ENCODE results near the gene TMEM79. TPM values are rescaled to one million over a fixed set of nuclear protein-coding genes. Genes with fewer than 3 reads are reported as not detected.

The TMEM79 gene
- total and polyA plus RNA-seq, 10 donors, result 2.6 to 6.8 (median 4.5) TPM

- H3K27ac ChIP-seq, result peak overlapping the region; percentile 22 to 90 (median 86)
- intact Hi-C loops (cut with DNase I; ENCODE audit: low total_unique reads), result no loop called here
- H3K4me1 ChIP-seq, result peaks cover 14 to 40% (median 29%) of the 10 kb centered on the region in 6 donors
- no peaks in the 10 kb centered on the region for H3K9me3 ChIP-seq
- H3K27me3 ChIP-seq (replicated peaks in 1 of 7), result no peaks in the 10 kb centered on the region
- DNase-seq, result no peak
- H3K36me3 ChIP-seq, result peaks cover 0 to 32% (median 24%) of the 10 kb centered on the region in 6 donors
- TF ChIP-seq POLR2AphosphoS5 (IDR thresholded peaks at IDR 0.05) (no peak), POLR2A (IDR thresholded peaks at IDR 0.05) (peak in 1 of 3 donors; percentile 40)
- peak overlapping the region; percentile 57 to 95 (median 88) for H3K4me3 ChIP-seq
- WGBS, 5 donors, result 0 to 1% (median 0%) methylated on average over 14 of the region's 14 CpGs
These were observed 53.7 kb downstream of the TMEM79 start for GRCh38 chr1:156337888-156338179.

DNA sequence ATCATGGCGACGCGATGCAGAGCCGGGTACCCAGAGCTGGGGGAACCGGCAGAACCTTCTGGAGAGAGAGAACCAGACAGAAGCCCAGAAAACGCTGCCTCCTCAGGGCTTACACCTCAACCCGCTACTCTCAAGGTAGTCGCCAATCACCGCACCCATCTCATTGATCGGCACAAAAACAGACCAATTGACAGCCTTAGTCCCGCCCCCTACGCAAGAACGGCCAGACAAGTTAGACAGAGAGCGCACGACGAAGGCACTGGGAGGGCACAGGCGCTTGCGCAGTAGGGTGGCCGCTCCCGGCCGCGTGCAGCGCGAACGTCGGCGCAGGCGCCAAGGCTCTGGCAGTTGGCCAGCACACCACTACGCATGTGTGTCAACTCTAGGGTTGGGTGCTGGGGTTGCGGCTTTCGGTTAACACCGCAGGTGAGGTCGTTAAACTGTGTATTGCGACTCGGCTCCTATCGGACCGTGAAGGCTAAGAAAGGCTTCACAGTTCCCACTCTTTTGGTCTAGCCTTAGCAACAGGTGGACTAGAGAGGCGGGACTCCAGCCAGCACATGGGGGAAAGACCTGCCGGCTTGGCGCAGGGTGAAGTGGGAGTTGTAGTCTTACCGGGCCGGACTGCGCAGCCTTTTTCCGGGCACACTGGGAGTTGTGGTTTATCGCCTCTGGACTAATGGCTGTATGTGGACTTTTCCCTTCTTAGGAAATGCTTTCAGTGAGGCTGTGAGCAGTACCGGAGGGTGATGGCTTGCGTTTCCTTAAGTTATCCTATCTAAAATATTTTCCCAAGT is 54.3 kb downstream of the TMEM79 start, which contains the start of the genes CCT3 and TSACC:
Gene CCT3, minus strand, starts transcription at position 113 of the 797 bp plus-strand sequence. Its CDS starts 108 bp downstream, at position 5.
Gene TSACC, plus strand, starts transcription at position 347 of the 797 bp plus-strand sequence. CDS start 1,232 bp downstream, outside the sequence.
- 0 to 1% (median 1%) methylated on average over 42 to 47 of the region's 47 CpGs for WGBS, 5 donors
- peak within 1 kb of the TSS; percentile 82 to 90 (median 86) for H3K27ac ChIP-seq

More for the DNA sequence above, 54.3 kb downstream of the TMEM79 start, which contains the start of the genes CCT3 and TSACC:
- peak; percentile 87 to 98 (median 92) for TF ChIP-seq POLR2AphosphoS5 (IDR thresholded peaks at IDR 0.05)
- TF ChIP-seq, protein P1, sequence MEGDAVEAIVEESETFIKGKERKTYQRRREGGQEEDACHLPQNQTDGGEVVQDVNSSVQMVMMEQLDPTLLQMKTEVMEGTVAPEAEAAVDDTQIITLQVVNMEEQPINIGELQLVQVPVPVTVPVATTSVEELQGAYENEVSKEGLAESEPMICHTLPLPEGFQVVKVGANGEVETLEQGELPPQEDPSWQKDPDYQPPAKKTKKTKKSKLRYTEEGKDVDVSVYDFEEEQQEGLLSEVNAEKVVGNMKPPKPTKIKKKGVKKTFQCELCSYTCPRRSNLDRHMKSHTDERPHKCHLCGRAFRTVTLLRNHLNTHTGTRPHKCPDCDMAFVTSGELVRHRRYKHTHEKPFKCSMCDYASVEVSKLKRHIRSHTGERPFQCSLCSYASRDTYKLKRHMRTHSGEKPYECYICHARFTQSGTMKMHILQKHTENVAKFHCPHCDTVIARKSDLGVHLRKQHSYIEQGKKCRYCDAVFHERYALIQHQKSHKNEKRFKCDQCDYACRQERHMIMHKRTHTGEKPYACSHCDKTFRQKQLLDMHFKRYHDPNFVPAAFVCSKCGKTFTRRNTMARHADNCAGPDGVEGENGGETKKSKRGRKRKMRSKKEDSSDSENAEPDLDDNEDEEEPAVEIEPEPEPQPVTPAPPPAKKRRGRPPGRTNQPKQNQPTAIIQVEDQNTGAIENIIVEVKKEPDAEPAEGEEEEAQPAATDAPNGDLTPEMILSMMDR (IDR thresholded peaks at IDR 0.05 in 8 of 11, conservative IDR thresholded peaks at IDR 0.05 in 3 of 11), result peak in 2 of 11 experiments; percentile 22 to 39
- peak in 1 of 3 donors; percentile 73 for TF ChIP-seq POLR2A (IDR thresholded peaks at IDR 0.05)
- Histone ChIP-seq H3K4me3 (peak within 1 kb of the TSS; percentile 57 to 95 (median 88)), H3K4me1 (peaks cover 14 to 40% (median 29%) of the 10 kb centered on the region in 6 donors), H3K36me3 (peaks cover 0 to 27% (median 19%) of the 10 kb centered on the region in 6 donors), H3K9me3 (no peaks in the 10 kb centered on the region), H3K27me3 (replicated peaks in 1 of 7) (no peaks in the 10 kb centered on the region)
- intact Hi-C loops (cut with DNase I; ENCODE audit: low total_unique reads), result no loop called here
- peak; percentile 99 for DNase-seq

Other genes starting within 250 kb of the TMEM79 start
- 10 to 100 TPM; 15.7 to 26.4 (median 21.2) TPM for gene UBQLN4, start 230.5 kb upstream of the TMEM79 start, total RNA-seq
- 10 to 100 TPM; 11.2 to 18.0 (median 12.2) TPM for gene UBQLN4, start 230.5 kb upstream of the TMEM79 start, polyA plus RNA-seq
- gene LAMTOR2, start 229.5 kb upstream of the TMEM79 start, total RNA-seq, result 10 to 100 TPM; 29.5 to 53.3 (median 42.3) TPM
- gene LAMTOR2, start 229.5 kb upstream of the TMEM79 start, polyA plus RNA-seq, result 100 to 1,000 TPM in 2 of 3 donors, 10 to 100 TPM in 1; 80.0 to 121 (median 107) TPM
- under 1 TPM in 2 of 7 donors, not detected in 5; 0.50 to 0.70 TPM for gene RAB25, start 223.2 kb upstream of the TMEM79 start, total RNA-seq
- under 1 TPM; 0.28 to 0.61 (median 0.45) TPM for gene RAB25, start 223.2 kb upstream of the TMEM79 start, polyA plus RNA-seq
- gene MEX3A, start 201.9 kb upstream of the TMEM79 start, total RNA-seq, result under 1 TPM; 0.26 to 0.76 (median 0.38) TPM
- gene MEX3A, start 201.9 kb upstream of the TMEM79 start, polyA plus RNA-seq, result under 1 TPM; 0.11 to 0.17 (median 0.16) TPM
- 100 to 1,000 TPM in 6 of 7 donors, 10 to 100 TPM in 1; 95.1 to 279 (median 124) TPM for gene LMNA, start 169.6 kb upstream of the TMEM79 start, total RNA-seq
- 10 to 100 TPM; 33.9 to 61.1 (median 39.4) TPM for gene LMNA, start 169.6 kb upstream of the TMEM79 start, polyA plus RNA-seq
- 10 to 100 TPM; 21.1 to 65.9 (median 37.7) TPM for gene SEMA4A, start 130.7 kb upstream of the TMEM79 start, total RNA-seq
- 1 to 10 TPM; 7.1 to 9.3 (median 9.1) TPM for gene SEMA4A, start 130.7 kb upstream of the TMEM79 start, polyA plus RNA-seq
- 10 to 100 TPM; 22.8 to 32.7 (median 29.0) TPM for gene SLC25A44, start 90.2 kb upstream of the TMEM79 start, total RNA-seq
- gene SLC25A44, start 90.2 kb upstream of the TMEM79 start, polyA plus RNA-seq, result 1 to 10 TPM; 4.8 to 8.4 (median 6.2) TPM
- gene PMF1, start 71.3 kb upstream of the TMEM79 start, total RNA-seq, result 10 to 100 TPM; 43.8 to 74.0 (median 59.5) TPM
- gene PMF1, start 71.3 kb upstream of the TMEM79 start, polyA plus RNA-seq, result 10 to 100 TPM; 66.3 to 97.6 (median 79.3) TPM
- 1 to 10 TPM; 1.8 to 6.0 (median 2.5) TPM for gene BGLAP, start 42.1 kb upstream of the TMEM79 start, total RNA-seq
- gene BGLAP, start 42.1 kb upstream of the TMEM79 start, polyA plus RNA-seq, result 1 to 10 TPM; 1.7 to 2.4 (median 2.4) TPM
- gene PAQR6, start 36.3 kb upstream of the TMEM79 start, total RNA-seq, result 1 to 10 TPM in 6 of 7 donors, under 1 TPM in 1; 0.94 to 4.0 (median 1.8) TPM
- 1 to 10 TPM in 2 of 3 donors, under 1 TPM in 1; 0.80 to 2.3 (median 2.2) TPM for gene PAQR6, start 36.3 kb upstream of the TMEM79 start, polyA plus RNA-seq
- 10 to 100 TPM; 48.9 to 80.5 (median 70.8) TPM for gene SMG5, start 1.5 kb upstream of the TMEM79 start, total RNA-seq
- gene SMG5, start 1.5 kb upstream of the TMEM79 start, polyA plus RNA-seq, result 10 to 100 TPM; 14.9 to 33.6 (median 17.7) TPM
- 10 to 100 TPM; 25.5 to 54.4 (median 44.2) TPM for gene GLMP, start 11.4 kb downstream of the TMEM79 start, total RNA-seq
- 10 to 100 TPM; 26.3 to 31.9 (median 30.6) TPM for gene GLMP, start 11.4 kb downstream of the TMEM79 start, polyA plus RNA-seq
- not detected for gene VHLL, start 15.0 kb downstream of the TMEM79 start, total RNA-seq
- not detected for gene VHLL, start 15.0 kb downstream of the TMEM79 start, polyA plus RNA-seq
- gene CCT3, start 54.0 kb downstream of the TMEM79 start, total RNA-seq, result 100 to 1,000 TPM in 5 of 7 donors, 10 to 100 TPM in 2; 83.9 to 129 (median 104) TPM
- 100 to 1,000 TPM in 2 of 3 donors, 10 to 100 TPM in 1; 73.7 to 113 (median 106) TPM for gene CCT3, start 54.0 kb downstream of the TMEM79 start, polyA plus RNA-seq
- not detected for gene TSACC, start 54.2 kb downstream of the TMEM79 start, total RNA-seq
- gene TSACC, start 54.2 kb downstream of the TMEM79 start, polyA plus RNA-seq, result 1 to 10 TPM in 2 of 3 donors, under 1 TPM in 1; 0.41 to 1.4 (median 1.3) TPM
- gene RHBG, start 84.9 kb downstream of the TMEM79 start, total RNA-seq, result 1 to 10 TPM in 1 of 7 donors, under 1 TPM in 1, not detected in 5; 0.67 to 1.4 TPM
- gene RHBG, start 84.9 kb downstream of the TMEM79 start, polyA plus RNA-seq, result under 1 TPM; 0.05 to 0.38 (median 0.13) TPM
- gene MEF2D, start 216.4 kb downstream of the TMEM79 start, total RNA-seq, result 100 to 1,000 TPM in 1 of 7 donors, 10 to 100 TPM in 6; 56.0 to 103 (median 71.4) TPM
- 10 to 100 TPM in 1 of 3 donors, 1 to 10 TPM in 2; 7.4 to 22.5 (median 7.6) TPM for gene MEF2D, start 216.4 kb downstream of the TMEM79 start, polyA plus RNA-seq